WTC11 (cell line): ENCODE measurements around the gene GABARAPL2. TPM values are rescaled to one million over a fixed set of nuclear protein-coding genes. Genes with fewer than 3 reads are reported as not detected.

Experiments used
- ATAC-seq: fragments of 200-7000 bp; cut with Tn5 transposase; 2 replicates; pipeline ENCODE4 v1.10.0; 2021; ENCODE audit warnings: mild to moderate bottlenecking, moderate library complexity
- CTCF ChIA-PET: fragments of 300-600 bp; sonication (Branson Sonifier 250); formaldehyde crosslinking; loops from one replicate; lab custom pipeline; 2021; ENCODE audit warnings: antibody characterized with exemption; lab: Charles Lee
- POLR2A ChIA-PET: fragments of 350-600 bp; sonication (Branson Sonifier 250); formaldehyde crosslinking; loops from one replicate; lab custom pipeline; 2021; ENCODE audit warnings: antibody characterized with exemption; lab: Charles Lee
- DNase-seq: peaks from one replicate; pipeline ENCODE4 v3.0.0; 2021; ENCODE audit warnings: low spot score
- H3K27ac Mint-ChIP-seq: 2 replicates; pipeline ENCODE4 v1.8.0; 2021; ENCODE audit warnings: mixed read lengths
- H3K27me3 Mint-ChIP-seq: 2 replicates; pipeline ENCODE4 v1.8.0; 2021; ENCODE audit warnings: low read depth, mild to moderate bottlenecking, moderate library complexity, mixed read lengths
- H3K36me3 Mint-ChIP-seq: 2 replicates; pipeline ENCODE4 v1.8.0; 2021; ENCODE audit warnings: mixed read lengths
- H3K4me1 Mint-ChIP-seq: 2 replicates; pipeline ENCODE4 v1.8.0; 2022; ENCODE audit warnings: mixed read lengths
- H3K4me3 Mint-ChIP-seq: 2 replicates; pipeline ENCODE4 v1.8.0; 2021; ENCODE audit warnings: mild to moderate bottlenecking, moderate library complexity, mixed read lengths
- H3K9me3 Mint-ChIP-seq: 2 replicates; pipeline ENCODE4 v1.8.0; 2021; ENCODE audit warnings: mixed read lengths
- AFF4 ChIP-seq: sonication (generic); formaldehyde crosslinking; IDR thresholded peaks from 2 replicates; pipeline ENCODE4 v1.8.1; 2023; ENCODE audit warnings: mild to moderate bottlenecking, missing genetic modification reagents, borderline replicate concordance
- AR ChIP-seq: fragments of 250-450 bp; sonication (Bioruptor Pico); IDR thresholded peaks from 2 replicates; pipeline ENCODE4 v1.9.0; 2021; ENCODE audit warnings: mild to moderate bottlenecking
- ELF4 ChIP-seq: sonication (generic); formaldehyde crosslinking; IDR thresholded peaks from 2 replicates; pipeline ENCODE4 v1.8.1; 2022; ENCODE audit warnings: low read depth, mild to moderate bottlenecking, moderate library complexity, missing genetic modification reagents
- GABPB1 ChIP-seq: sonication (generic); formaldehyde crosslinking; IDR thresholded peaks from 2 replicates; pipeline ENCODE4 v1.8.1; 2023; ENCODE audit warnings: mild to moderate bottlenecking, missing genetic modification reagents
- GTF2I ChIP-seq: fragments of 250-450 bp; sonication (Bioruptor Pico); conservative IDR thresholded peaks from 2 replicates; pipeline ENCODE4 v1.4.0; 2021; ENCODE audit warnings: mild to moderate bottlenecking
- KAT7 ChIP-seq: sonication (generic); formaldehyde crosslinking; IDR thresholded peaks from 2 replicates; pipeline ENCODE4 v1.8.1; 2023; ENCODE audit warnings: missing genetic modification reagents, mild to moderate bottlenecking, borderline replicate concordance
- MYBL2 ChIP-seq: sonication (generic); formaldehyde crosslinking; IDR thresholded peaks from 2 replicates; pipeline ENCODE4 v1.8.1; 2023; ENCODE audit warnings: mild to moderate bottlenecking, moderate library complexity, missing genetic modification reagents
- total RNA-seq: library from RNA; stranded (reverse); gene quantifications from 3 replicates; pipeline ENCODE4 v1.2.3, GENCODE V29; 2021
- TF ChIP-seq, protein P1 (sequence below): sonication (generic); formaldehyde crosslinking; IDR thresholded peaks from 2 replicates; pipeline ENCODE4 v1.8.0; 2023; ENCODE audit warnings: missing genetic modification reagents, mild to moderate bottlenecking, borderline replicate concordance
- TF ChIP-seq, protein P2 (sequence below): fragments of 250-450 bp; sonication (Bioruptor Pico); IDR thresholded peaks from 2 replicates; pipeline ENCODE4 v1.9.0; 2021; ENCODE audit warnings: moderate library complexity, mild to moderate bottlenecking, inconsistent platforms, borderline replicate concordance
- TF ChIP-seq, protein P3 (sequence below): sonication (generic); formaldehyde crosslinking; IDR thresholded peaks from 2 replicates; pipeline ENCODE4 v1.8.1; 2022; ENCODE audit warnings: low read depth, mild to moderate bottlenecking, moderate library complexity, missing genetic modification reagents, borderline replicate concordance
- TF ChIP-seq, protein P4 (sequence below): fragments of 250-450 bp; sonication (Bioruptor Pico); conservative IDR thresholded peaks from 2 replicates; pipeline ENCODE4 v1.9.0; 2021; ENCODE audit warnings: mild to moderate bottlenecking

Gene GABARAPL2
- total RNA-seq, 1 experiment from 2014 or later: 60.8 TPM

GRCh38 chr16:75572864-75573542 lies 6.8 kb downstream of the GABARAPL2 start (continued):
- TF ChIP-seq AR (CRISPR knock-in tag): no peak
- no peak for TF ChIP-seq GABPB1 (CRISPR knock-in tag)

DNA sequence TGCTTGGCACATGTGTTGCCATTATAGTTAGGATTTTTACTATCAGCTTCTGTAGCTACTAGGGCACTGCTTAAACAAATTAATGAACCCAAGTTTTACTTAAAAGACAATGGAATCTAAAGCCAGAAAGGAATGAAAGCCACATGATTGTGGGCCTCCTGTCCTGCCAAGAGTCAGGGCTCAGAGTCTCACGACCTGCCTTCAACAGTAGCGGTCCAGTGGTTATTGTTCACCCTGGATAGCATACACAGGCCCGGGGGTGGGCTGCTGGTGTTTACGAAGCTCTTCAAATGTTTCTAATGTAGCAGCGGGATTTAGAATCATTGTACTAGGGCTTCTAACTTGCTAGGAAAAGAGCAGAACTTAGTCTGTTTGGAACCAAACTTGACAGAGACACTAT lies 7.8 kb downstream of the GABARAPL2 start:
- Mint-ChIP-seq H3K27ac (no peak overlapping the region), H3K27me3 (no peaks in the 10 kb centered on the region), H3K4me3 (no peak overlapping the region), H3K9me3 (no peaks in the 10 kb centered on the region), H3K36me3 (peaks cover 61% of the 10 kb centered on the region), H3K4me1 (peaks cover 16% of the 10 kb centered on the region)
- POLR2A ChIA-PET: no interaction called here
- TF ChIP-seq KAT7 (CRISPR knock-in tag): no peak
- TF ChIP-seq, protein P1, sequence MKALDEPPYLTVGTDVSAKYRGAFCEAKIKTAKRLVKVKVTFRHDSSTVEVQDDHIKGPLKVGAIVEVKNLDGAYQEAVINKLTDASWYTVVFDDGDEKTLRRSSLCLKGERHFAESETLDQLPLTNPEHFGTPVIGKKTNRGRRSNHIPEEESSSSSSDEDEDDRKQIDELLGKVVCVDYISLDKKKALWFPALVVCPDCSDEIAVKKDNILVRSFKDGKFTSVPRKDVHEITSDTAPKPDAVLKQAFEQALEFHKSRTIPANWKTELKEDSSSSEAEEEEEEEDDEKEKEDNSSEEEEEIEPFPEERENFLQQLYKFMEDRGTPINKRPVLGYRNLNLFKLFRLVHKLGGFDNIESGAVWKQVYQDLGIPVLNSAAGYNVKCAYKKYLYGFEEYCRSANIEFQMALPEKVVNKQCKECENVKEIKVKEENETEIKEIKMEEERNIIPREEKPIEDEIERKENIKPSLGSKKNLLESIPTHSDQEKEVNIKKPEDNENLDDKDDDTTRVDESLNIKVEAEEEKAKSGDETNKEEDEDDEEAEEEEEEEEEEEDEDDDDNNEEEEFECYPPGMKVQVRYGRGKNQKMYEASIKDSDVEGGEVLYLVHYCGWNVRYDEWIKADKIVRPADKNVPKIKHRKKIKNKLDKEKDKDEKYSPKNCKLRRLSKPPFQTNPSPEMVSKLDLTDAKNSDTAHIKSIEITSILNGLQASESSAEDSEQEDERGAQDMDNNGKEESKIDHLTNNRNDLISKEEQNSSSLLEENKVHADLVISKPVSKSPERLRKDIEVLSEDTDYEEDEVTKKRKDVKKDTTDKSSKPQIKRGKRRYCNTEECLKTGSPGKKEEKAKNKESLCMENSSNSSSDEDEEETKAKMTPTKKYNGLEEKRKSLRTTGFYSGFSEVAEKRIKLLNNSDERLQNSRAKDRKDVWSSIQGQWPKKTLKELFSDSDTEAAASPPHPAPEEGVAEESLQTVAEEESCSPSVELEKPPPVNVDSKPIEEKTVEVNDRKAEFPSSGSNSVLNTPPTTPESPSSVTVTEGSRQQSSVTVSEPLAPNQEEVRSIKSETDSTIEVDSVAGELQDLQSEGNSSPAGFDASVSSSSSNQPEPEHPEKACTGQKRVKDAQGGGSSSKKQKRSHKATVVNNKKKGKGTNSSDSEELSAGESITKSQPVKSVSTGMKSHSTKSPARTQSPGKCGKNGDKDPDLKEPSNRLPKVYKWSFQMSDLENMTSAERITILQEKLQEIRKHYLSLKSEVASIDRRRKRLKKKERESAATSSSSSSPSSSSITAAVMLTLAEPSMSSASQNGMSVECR (CRISPR knock-in tag): no peak
- TF ChIP-seq, protein P2, sequence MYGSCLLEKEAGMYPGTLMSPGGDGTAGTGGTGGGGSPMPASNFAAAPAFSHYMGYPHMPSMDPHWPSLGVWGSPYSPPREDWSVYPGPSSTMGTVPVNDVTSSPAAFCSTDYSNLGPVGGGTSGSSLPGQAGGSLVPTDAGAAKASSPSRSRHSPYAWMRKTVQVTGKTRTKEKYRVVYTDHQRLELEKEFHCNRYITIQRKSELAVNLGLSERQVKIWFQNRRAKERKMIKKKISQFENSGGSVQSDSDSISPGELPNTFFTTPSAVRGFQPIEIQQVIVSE (CRISPR knock-in tag): no peak
- TF ChIP-seq MYBL2 (CRISPR knock-in tag): no peak
- TF ChIP-seq ELF4: no peak
- CTCF ChIA-PET: no interaction called here
- no peak for ATAC-seq
- no peak for DNase-seq

GRCh38 chr16:75575958-75576357 lies 9.8 kb downstream of the GABARAPL2 start:
- Mint-ChIP-seq H3K36me3 (peaks cover 57% of the 10 kb centered on the region), H3K4me3 (no peak overlapping the region), H3K4me1 (peaks cover 16% of the 10 kb centered on the region), H3K27me3 (no peaks in the 10 kb centered on the region), H3K27ac (peak overlapping the region; percentile 66), H3K9me3 (no peaks in the 10 kb centered on the region)
- CTCF ChIA-PET: interaction anchor here (1.2 kb wide), 1 partner anchor 58 kb away, joined by 7 read pairs; no protein-coding TSS in a partner anchor
- DNase-seq (no peak), ATAC-seq (no peak)
- POLR2A ChIA-PET: interaction anchor here (0.6 kb wide), 1 partner anchor 1084 kb away, joined by 4 read pairs; no protein-coding TSS in a partner anchor
- TF ChIP-seq MYBL2 (CRISPR knock-in tag) (no peak), AFF4 (no peak), GTF2I (CRISPR knock-in tag) (no peak)
- TF ChIP-seq, protein P3, sequence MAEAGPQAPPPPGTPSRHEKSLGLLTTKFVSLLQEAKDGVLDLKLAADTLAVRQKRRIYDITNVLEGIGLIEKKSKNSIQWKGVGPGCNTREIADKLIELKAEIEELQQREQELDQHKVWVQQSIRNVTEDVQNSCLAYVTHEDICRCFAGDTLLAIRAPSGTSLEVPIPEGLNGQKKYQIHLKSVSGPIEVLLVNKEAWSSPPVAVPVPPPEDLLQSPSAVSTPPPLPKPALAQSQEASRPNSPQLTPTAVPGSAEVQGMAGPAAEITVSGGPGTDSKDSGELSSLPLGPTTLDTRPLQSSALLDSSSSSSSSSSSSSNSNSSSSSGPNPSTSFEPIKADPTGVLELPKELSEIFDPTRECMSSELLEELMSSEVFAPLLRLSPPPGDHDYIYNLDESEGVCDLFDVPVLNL: no peak
- TF ChIP-seq, protein P4, sequence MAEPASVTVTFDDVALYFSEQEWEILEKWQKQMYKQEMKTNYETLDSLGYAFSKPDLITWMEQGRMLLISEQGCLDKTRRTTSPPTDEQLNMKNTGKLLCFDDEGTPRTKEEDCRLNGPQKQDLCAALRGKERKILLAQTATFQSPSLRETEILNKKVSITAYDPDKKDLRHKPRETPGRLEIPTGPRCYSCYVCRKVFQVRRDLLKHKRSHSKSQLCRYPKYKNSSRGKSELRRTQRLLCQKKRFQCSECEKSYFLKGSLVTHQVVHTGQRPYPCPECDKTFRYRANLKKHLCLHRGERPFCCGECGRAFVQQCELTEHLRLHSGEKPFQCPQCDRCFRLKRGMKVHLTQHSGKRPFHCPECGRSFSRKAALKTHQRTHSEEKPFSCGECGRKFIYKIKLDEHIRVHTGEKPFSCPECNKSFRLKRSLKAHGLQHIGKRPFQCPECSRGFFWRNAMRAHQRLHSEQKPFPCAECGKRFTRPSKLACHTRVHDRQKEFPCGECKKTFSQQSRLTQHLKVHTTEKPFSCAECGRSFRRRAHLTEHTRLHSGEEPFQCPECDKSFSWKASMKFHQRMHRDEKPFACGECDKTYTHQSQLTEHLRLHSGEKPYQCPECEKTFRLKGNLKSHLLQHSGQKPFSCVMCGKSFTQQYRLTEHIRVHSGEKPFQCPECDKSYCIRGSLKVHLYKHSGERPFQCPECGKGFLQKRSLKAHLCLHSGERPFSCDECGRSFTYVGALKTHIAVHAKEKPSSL (CRISPR knock-in tag): no peak
